ENCODE results near the gene SMU1.

The SMU1 gene

DNA sequence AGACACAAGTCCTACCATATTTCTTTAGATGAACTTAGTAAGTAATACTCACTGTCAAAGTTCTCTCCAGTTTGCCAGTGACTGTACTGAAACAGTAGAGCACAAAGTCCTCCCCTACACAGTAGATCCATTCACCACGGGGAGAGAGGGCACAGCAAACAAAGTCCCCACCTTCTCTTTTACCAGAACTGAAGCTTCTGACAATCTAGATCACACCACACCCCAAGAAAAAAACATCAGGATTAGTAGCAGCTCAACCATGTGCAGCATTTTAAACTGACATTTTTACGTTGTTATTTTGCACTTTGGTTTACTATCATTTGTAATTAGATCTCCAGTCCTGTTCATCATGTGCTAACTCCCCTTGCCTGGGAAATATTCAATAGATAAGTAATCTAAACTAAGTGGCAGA, 28.4 kb downstream of the SMU1 start:
- in situ Hi-C loops (cut with HindIII; ENCODE audit: low sequenced_read_pairs) = no loop called here

DNA sequence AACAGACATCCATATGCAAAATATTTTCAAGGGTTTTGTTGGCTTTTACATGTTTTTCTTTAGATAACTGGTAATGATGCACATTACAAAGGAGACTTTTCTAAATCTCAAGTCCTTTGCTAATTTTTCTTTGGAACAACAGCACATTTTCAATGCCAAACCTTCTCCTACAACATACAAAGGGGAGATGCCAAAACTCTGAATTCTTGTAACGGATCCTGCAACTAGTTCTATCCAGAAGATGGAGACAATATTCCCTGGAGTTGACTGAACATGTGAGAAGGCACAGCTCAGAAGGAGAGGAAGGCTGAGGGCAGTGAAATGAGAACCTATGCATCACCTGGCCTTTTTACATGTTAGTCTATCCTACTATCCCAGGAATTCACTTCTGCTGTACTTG, 30.4 kb downstream of the SMU1 start:
- in situ Hi-C loops (cut with HindIII; ENCODE audit: low sequenced_read_pairs) = no loop called here

DNA sequence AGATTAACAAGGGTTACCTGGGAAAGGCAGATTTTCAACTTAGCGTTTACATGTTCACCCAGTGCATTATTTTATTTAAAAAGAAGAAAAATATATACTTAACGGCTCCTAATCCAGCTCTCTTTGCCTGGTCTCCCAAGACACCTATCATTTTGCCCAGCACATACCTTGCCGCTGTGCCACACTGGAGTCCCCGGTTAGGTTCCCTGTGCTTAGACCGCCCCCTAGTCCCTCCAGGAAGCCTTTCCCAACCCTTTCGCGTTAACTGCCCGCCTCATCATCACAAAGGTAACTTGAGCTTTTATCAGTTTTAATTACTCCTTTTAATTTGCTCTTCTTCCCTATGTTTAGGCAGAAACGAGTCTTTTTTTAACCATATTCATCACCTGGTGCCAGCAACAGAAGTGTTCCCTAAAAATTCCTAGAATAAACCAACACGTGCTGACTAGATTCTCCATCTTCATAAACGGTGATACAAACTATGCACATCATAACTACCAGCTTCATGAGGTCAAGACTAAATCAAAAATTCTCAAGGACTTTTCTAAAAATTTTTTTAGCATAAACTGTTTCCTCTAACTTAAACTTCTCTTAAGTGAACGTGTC, 31.7 kb downstream of the SMU1 start:
- in situ Hi-C loops (cut with HindIII; ENCODE audit: low sequenced_read_pairs) = no loop called here

DNA sequence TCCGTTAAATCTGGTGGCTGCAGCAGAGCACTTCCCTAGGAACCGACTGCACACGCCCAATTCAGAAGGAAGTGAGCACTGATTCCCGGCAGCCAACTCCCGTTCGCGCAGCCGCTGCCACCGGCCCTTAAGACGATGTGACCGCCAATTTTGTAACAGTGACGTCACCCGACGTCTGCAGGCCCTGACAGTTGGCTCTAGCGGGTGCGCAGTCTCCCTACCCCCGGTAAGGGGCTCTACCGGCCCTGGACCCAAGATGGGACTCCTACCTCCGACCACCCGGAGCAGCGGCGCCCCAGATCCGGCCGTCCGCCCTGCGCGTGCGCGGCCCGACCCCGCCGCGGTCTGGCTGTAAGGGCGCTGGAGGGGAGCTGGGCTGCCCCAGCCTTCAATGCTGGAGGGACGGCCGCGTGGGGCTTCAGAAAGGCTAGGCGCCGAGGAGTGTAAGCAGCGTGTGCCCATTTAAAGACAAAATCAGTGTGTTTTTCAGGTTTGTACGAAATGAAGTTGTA, 32.3 kb downstream of the SMU1 start:
- in situ Hi-C loops (cut with HindIII; ENCODE audit: low sequenced_read_pairs) = no loop called here

DNA sequence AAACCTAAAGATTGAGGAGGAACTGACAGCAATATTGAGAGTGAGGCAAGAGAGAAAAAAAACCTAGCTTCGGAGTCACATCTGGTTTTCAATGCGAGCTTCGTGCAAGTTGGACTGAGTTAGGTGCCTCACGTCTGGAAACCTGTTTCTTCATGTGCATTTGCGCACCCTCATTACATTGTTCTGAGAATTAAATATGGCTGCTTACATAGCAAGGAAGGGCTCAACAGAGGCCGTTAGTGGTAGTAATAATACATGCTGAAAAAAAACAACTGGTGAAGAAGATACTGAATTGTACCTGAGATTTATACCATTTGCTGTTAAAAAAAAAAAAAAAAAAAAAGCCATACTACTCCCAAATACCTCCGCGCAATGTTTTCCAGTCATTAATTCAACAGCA, 32.8 kb downstream of the SMU1 start:
- in situ Hi-C loops (cut with HindIII; ENCODE audit: low sequenced_read_pairs) = no loop called here

DNA sequence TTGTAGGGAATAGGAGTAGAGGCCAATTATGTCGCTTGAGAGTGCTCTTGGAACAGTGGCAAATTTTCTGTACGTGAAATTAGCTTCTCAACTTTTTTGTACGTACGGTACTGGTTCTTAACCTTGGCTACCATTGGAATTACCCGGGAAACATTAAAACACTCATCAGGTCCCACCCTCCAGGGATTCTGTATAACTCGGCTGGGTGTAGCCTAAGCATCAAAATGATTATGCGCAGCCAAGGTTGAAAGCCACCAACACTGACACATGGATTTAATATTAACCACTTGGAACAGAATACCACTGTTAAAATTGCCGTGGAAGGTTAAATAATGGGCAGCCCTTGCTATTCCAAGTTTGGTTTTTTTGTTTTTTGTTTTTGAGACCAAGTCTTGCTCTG, 34.0 kb downstream of the SMU1 start:
- in situ Hi-C loops (cut with HindIII; ENCODE audit: low sequenced_read_pairs) = no loop called here

DNA sequence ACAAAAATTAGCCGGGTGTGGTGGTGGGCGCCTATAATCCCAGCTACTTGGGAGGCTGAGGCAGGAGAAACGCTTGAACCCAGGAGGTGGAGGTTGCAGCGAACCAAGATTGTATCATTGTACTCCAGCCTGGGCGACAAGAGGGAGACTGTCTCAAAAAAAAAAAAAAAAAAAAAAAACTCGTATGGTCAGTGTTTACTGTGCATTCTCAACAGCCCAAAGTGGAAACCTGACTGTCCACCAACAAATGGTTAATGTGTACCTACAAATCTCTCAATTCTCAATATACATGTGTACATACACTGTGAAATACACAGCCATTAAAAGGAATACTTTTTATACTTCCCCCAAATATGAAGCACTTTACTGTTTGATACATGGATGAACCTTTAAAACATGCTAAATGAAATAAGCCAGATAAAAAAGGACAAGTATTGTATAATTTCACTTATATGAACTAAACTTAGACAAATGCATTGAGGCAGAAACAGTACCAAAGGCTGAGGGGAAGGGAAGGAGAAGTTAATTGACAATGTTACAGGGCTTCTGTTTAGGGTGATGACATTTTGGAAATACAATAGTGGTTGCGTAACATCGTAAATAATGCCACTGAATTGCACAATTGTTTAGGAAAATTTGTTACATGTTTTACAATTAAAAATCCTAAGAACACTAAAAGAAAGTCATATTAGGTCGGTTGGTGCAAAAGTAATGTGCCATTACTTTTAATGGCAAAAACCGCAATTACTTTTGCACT, 34.9 kb downstream of the SMU1 start:
- in situ Hi-C loops (cut with HindIII; ENCODE audit: low sequenced_read_pairs) = no loop called here

DNA sequence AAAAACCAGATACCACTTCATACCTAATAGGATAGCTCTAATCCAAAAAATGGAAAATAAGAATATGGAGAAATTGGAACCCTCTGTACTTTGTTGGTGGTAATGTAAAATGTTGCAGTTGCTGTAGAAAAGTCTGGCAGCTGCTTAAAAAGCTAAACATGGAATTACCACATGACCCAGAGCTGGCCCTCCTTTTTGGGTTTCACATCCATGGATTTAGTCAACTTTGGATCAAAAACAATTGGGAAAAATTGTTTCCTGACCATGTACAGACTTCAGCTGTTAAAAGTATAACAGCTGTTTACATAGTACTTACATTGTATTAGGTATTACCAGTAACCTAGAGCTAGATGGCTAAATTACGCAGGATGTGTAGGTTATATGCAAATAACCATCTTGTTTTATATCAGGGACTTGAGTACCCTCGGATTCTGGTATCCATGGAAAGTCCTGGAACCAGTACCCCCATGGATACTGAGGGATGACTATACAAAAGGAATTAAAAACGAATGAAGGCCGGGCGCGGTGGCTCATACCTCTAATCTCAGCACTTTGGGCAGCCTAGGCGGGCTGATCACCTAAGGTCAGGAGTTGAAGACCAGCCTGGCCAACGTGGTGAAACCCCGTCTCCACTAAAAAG, 35.6 kb downstream of the SMU1 start:
- in situ Hi-C loops (cut with HindIII; ENCODE audit: low sequenced_read_pairs) = no loop called here

DNA sequence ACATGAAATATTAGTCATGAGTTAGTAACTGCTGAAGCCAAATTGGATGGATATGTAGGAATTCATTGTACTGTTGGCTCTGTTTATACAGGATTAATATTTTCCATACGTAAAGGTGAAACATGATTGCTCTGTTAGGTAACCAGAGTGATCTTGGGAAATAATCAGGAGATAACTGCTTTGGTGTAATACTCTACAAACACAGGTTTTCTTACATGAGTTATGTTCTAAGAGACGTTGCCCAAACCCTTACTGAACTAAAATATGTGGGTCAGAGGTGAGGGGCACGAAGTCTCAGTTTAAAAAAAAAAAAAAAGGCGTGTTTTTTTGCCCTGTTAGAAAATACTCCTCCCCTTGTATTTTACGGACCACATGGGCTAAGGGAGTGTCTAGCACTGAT, 43.6 kb downstream of the SMU1 start:
- in situ Hi-C loops (cut with HindIII; ENCODE audit: low sequenced_read_pairs) = no loop called here

DNA sequence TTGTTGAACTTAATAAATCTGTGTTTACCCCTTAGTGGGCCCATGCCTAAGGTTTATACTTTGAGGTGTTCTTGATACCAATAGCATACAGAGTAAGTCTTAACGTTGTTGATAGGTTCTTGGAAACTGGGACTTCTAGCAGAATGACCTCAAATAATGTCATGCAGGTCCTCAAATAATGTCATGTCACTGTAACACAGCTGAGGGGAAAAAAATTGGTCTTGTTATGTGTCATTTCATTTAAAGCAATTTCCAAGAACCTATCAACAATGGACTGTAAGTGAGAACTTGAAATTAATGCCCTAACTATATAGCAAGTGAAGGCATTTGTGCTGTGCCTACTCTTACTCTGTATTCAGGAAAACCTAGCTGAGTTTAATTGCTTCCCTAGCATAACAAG, 44.2 kb downstream of the SMU1 start:
- in situ Hi-C loops (cut with HindIII; ENCODE audit: low sequenced_read_pairs) = no loop called here

DNA sequence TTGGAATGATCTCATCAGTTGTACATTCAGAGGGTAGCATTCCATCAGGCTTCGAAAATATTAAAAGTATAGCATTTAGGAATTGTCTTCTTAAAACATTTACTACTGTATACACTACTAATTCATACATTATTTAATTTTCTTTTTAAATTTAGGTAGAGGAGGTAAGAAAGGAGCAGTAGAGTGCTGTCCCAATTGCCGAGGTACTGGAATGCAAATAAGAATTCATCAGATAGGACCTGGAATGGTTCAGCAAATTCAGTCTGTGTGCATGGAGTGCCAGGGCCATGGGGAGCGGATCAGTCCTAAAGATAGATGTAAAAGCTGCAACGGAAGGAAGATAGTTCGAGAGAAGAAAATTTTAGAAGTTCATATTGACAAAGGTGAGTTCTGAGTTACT, 46.2 kb downstream of the SMU1 start:
- in situ Hi-C loops (cut with HindIII; ENCODE audit: low sequenced_read_pairs) = no loop called here

DNA sequence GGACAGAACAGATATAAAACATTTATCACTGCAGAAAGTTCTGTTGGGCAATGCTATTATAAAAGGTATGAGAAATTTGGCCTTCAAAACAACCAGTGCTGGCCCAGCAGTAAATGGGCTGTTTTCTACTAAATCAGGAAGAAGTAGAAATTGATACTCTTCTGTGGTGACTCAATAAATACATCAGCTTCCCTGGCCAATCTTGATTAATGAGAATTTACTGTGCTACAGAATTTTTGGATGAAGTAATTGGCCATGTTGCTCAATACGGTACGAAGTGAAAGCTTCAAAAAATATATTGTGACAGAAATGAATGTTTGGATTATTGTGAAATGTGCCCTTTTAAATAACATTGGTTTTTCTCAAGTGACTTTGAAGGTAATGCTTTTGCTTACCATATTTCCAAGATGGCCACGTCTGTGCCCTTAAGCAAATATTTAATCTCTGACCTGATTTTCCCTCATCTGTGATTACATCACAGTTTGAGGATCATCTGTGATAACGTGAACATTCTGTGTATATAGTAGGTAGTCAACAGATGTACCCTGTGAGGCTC, 47.2 kb downstream of the SMU1 start:
- in situ Hi-C loops (cut with HindIII; ENCODE audit: low sequenced_read_pairs) = no loop called here

DNA sequence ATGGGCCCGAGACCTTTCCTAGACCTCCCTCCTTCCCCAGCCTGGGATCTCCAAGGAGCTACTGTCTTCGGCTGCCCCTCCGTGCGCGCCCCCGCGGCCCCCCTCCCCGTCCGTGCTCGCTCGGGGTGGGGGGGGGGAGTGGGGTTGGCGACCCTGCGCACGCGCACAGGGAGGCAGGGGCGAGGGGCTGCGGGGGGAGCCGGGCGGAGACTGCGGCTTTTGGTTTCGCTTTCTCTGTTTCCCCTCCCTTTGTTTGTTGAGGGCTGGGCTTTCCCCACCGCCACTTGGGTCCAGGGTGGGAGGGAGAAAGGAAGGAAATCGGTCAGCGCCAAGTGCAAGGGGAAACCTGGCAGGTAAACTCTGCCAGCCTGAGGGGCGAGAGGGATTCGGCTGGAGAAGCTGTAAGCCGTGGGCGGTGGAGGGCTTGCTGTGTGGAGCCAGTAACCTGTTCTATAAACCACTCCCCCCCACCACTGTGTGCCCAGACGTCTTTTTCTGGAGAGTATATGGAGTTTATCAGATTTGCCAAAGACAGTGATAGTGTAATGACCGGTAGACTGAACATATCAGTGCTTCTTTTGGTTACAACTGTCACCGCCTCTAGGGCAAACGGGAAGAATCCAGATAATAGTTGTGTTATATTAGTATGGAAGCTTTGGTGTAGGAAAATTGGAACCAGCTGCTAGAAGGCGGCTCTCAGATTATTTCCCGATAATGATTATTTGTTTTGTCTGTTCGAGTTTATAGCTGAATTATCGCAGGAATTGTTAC, 50.7 kb downstream of the SMU1 start:
- in situ Hi-C loops (cut with HindIII; ENCODE audit: low sequenced_read_pairs) = no loop called here

DNA sequence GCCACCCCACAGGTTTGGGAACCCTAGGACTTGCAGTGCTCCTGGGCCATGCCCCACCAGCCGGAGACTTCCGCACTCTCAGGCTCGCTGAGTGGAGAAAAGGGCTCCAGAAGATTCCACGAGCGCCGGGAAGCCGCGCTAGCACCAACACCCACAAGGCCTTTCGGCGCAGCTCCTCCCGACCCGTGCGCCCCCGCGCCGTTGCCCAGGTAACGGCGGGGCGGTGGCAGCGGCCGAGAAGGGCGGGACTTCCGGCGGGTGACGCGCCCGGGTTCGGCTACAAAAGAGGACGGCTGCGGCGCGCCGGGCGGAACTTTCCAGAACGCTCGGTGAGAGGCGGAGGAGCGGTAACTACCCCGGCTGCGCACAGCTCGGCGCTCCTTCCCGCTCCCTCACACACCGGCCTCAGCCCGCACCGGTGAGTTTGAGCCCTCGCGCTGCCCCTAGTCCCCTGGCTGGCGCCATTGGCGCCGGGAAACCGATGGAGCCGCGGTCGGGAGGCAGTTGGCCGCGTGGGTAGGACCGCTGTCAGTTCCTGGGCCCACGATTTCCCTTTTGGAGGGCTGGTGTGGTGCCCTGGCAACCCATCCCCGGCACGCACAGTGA, 51.4 kb downstream of the SMU1 start, which contains the start of gene DNAJA1:
TSS of gene DNAJA1 (plus strand) at position 308 of the 606 bp plus-strand sequence. CDS start 1,212 bp downstream, outside the sequence.
- in situ Hi-C loops (cut with HindIII; ENCODE audit: low sequenced_read_pairs) = no loop called here

DNA sequence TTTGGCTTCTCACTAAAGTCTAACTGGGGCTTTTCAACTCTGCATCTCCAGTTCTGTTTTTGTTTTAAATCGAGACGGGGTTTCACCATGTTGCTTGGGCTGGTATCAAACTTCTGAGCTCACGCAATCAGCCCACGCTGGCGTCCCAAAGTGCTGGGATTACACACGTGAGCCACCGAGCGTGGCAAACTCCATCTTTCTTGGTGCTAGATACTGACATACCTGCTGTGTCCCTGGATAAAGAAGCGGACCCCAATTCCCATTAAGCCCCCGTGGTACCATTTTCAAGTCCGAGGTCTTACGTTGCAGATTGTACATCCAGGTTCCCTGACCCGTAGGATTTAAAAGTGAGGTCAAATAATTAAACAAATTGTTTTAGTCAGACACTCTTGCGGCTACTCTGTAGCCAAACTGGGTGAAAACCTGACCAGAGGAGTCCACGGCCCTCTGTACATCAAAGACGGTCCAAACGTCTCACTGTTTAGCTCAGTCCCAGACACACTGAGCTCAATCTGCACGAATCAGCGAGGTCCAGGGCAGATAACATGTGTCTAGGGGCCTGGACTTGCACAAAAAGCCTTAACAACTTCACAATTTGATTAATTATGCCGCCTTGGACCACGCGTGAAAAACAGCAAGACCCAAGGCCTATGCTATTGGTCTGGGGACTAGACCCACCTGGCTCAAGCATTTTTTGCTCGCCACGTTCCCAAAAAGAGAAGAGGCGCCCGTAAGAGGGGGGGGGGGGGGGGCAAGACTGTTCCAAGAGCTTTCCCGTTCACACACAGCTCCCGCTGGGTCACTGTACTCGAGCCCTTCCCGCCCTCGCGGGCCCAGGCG, 52.1 kb downstream of the SMU1 start:
- in situ Hi-C loops (cut with HindIII; ENCODE audit: low sequenced_read_pairs) = no loop called here

DNA sequence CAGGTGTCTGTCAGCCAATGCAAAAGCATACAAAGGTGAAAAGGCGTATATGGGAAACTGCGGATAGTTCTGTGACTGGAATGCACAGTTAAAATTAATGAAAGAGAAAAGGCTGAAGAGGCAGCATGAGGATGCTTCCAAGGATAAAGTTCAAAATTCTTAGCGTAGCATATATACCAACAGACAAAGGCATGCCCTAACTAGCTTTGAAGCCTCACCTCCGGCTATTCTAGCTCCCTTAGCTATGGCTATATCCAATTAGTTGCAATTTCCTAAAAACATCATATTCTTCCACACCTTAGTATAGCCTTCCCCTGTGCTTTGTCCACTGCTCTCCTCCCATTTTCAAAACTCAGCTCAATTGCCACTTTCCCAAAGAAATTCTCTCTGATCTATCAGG, 52.8 kb downstream of the SMU1 start:
- in situ Hi-C loops (cut with HindIII; ENCODE audit: low sequenced_read_pairs) = no loop called here

DNA sequence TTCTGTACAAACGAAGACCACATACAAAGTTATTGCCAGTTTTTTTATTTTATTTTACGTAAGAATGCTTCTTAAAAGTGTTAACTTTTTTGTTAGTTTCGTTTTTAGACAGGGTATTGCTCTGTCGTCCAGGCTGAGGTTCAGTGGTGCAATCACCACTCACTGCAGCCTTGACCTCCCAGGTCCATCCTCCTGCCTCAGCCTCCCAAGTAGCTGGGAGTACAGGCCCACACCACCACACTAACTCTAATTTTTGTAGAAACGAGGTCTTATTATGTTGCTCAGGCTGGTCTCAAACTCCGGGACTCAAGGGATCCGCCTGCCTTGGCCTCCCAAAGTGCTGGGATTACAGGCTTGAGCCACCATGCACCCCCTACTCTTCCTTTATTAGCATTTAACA, 53.7 kb downstream of the SMU1 start:
- in situ Hi-C loops (cut with HindIII; ENCODE audit: low sequenced_read_pairs) = no loop called here

DNA sequence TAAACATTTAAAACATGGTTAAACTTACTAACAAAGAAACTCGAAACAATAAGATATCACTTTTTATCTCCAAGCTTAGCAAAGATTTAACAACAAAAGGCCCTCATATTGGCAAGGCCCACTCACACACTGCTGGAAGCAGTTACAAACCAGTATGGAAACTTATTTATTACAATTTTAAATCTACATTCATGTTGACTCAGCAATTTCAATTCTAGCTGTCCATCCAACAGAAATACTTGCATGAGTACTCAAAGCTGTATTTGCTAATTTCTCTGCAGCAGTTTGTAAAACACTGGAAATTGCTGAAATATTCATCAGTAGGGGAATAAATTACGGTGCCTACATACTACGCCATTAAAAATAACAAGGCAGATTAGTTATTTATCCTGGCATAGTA, 54.2 kb downstream of the SMU1 start:
- in situ Hi-C loops (cut with HindIII; ENCODE audit: low sequenced_read_pairs) = no loop called here

DNA sequence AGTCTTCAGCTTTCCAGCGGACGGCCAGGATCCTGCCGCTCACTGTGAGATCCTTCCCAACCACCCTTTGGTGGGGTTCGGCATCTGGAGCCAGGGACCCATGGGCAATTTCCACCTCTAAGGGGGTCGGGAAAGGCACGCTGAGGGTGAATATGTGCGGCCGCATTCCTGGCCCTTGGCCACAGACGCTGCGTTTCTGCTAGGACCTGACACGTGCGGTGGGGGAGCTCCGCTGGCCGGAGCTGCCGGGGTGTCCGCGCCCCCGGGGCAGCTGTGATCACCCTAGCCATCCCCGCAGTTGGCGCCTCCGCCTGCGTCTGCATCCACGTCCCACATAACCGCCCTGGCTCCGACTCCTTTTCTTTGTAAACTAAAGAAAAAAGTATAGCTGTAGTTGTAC, 56.7 kb downstream of the SMU1 start:
- in situ Hi-C loops (cut with HindIII; ENCODE audit: low sequenced_read_pairs) = no loop called here

Measured in DLD1 (cell line).